ENCODE measurements around the gene NEAT1.
A peak's percentile ranks its signal among the peaks of the same experiment; 100 is the strongest.

NEAT1 gene

DNA sequence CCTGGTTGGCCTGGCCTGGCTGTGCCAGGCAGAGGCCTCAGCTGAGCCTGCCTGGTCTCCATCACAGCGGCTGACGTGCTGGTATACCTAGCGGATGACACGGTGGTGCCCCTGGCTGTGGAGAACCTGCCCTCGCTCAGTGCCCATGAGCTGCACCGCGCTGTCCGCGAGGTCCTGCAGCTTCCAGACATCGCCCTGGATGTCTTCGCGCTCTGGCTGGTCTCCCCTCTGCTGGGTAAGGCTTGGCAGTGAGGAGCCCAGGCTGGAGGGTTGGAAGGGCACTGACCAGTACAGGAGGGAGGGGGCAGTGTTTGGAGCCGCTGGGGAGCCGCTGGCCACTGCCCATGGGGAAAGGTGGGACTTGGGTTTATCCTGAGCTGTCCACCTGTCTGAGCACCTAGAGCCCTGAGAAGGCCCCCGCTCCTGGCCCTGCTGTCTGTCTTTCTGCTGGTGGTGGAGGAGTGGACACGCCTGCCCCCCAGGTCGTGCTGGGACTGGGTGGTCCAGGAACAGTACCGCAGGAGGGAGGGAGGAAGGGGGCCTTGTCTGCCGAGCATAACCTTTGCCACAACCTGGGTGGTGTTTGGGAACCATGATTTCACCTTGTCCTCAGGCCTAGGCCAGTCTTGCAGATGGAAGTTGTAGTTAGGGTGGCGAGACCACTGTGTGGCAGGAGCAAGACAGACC, 33.2 kb upstream of the NEAT1 start:
- no peak for DNase-seq (ENCODE audit: low read depth, low spot score)

DNA sequence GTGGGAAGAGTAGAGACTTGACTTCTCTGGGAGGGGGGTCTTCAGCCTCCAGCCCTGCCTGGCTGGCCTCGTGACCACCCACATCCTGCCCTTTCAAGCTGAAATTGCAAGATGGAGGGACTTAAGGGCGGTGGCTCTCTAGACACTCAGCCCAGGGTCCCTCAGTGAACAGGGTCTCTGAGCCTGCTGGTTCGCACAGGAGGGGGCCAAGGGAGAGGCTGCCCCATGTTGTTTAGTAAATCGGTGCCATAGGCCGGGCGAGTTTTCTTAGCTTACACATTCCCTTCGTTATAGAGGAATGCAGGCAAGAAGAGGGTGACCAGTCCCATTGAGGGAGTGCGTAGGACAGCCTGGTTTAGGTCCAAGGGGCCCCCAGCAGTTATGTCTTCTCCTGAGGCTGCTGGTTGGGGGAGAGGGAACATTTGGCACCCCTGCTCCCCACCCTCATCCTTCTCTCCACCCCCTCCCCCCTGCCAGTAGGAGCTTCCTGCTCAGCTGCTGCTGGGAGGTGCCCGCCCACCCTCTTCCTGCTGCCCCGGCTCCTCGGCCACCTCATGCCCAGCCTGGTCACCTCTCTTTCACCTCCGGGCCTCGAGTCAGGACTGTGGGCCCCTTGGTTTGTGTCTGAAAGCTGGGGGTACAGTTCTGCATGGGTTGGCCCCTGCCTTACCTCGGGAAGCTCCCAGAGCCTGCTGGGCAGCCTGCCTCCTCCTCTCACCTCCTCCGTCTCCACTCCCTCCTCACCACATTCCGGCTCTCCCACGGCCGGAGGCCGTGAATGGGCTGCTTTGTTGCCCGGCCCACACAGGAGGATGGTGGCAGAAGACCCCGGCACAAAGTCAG, 32.3 kb upstream of the NEAT1 start:
- peak; percentile 68 for DNase-seq (ENCODE audit: low read depth, low spot score)

DNA sequence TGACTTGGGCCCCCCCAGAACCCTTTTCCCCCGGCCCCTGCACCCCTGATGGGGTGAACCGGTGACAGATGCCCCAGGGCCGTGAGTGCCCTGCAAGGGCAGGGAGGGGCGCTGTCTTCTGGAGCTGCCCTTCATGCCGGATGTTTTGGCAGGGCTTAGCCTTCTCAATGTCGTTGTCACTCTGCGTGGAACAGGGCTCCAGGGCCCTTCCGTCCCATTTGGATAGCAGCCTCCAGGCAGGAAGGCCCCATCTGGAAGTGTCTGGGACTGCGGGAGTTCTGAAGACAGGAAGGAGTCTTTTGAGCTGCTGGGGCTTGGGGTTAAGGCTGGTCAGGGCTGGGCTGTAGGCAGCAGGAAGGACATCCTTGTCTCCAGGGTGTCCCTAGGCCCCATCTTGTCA, 31.6 kb upstream of the NEAT1 start:
- DNase-seq (ENCODE audit: low read depth, low spot score) = peak; percentile 47

DNA sequence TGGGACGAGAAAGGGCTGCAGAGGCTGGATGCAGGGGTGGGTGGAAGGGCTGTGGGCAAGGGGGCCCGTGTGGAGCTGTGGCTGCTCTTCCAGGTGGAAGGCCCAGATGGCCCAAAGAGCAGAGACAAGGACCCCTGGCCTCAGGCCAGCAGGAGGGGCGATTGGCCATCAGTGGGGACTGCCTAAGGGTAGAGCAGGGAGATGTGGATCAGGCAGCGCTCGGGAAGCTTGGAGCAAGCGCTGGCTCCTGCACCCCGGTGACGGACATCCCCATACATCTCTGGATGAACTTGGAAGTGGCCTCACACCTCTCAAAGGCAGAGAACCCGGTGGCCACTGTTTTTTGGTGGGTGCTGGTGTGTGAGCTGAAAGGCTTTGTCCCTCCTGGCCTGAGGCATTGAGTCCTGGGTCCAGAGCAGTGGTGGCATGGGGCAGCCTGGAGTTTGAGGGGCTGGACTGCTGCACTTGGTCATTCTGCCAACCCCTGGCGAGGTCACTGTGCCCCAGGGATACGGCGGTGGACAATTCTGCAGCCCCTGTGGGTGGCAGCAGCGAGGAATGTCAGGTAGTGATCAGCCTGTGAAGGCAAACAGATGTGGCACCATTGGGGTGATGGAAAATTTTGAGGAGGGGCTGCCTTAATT, 30.3 kb upstream of the NEAT1 start:
- no peak for DNase-seq (ENCODE audit: low read depth, low spot score)

DNA sequence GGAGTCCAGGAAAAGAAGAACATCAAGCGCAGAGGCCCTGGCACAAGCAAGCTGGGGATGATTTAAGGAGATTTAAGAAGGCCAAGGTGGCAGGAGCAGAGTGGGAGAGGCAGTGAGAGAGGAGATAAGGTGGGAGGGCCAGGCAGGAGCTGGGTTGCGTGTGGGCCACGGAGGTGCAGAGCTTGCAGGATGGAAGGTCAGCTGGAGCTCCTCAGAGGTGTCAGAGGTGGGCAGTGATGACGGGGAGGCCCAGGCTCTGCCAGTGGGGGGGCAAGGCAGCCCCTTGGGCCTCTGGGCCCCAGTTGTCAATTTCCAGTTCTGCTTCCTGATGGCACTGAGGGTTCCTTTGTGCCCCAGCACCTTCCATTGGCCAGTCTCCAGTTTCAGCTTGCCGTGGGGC, 29.7 kb upstream of the NEAT1 start:
- no peak for DNase-seq (ENCODE audit: low read depth, low spot score)

DNA sequence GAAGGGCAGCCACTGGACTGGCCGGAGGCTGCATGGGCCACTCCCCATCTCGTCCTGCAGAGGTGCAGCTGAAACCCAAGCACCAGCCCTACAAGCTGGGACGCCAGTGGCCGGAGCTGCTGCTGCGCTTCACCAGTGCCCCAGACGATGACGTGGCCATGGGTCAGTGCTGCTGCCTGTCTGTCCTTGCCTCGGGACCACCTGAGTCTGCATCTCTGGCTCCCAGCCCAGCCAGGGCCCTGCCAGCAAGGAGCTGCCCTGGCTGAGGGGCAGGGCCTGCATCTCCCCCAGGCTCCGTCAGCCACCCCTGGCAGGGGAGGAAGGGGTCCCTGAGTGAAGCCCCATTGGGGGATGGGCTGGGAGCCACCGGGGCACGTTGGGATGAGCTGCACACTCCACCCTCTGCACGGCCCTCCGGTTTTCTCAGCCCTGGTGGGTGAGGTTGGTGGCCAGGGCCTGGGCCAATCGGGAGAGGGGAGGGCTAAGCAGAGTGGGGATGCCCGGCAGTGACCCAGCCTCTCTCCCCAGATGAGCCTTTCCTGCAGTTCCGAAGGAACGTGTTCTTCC, 29.0 kb upstream of the NEAT1 start:
- DNase-seq (ENCODE audit: low read depth, low spot score) = no peak

DNA sequence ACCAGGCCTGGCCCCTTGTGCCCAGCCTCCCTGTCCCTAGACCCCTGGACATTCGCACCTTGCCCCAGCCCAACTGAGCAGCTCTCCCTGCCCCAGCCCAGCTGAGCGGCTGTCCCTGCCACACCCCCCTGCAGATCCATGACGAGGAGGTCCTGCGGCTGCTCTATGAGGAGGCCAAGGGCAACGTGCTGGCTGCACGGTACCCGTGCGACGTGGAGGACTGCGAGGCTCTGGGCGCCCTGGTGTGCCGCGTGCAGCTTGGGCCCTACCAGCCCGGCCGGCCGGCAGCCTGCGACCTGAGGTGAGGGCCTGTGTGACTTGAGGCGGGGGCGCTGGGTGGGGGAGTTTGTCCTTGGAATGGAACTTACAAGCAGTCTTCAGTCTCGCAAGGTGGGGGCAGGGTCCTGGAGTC, 28.5 kb upstream of the NEAT1 start:
- no peak for DNase-seq (ENCODE audit: low read depth, low spot score)

DNA sequence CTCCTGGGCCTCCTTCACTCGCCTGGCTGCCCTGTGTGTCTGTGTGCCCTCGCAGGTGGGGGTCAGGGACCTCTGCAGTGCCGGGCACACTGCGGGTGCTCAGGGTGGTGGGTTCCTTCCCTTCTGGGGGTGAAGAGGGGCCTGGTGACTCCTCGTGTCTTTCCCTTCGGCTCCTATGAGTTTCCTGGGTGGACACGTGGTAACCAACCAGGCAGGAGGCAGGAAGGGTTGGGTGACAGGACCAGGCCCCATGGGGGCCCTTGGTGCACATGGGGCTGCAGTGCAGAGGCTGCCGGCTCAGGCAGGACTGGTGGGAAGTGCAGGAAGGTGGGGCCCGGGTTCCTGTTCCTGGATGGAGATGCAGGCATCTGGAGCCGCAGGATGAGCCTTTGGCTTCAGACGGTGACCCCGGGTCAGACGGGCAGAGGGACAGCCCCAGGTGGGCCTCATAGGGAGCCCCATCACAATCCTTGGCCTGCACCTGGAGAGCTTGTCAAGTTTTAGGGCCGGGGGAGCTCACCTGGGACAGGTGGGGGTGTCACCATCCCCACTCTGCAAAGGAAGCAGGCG, 26.6 kb upstream of the NEAT1 start:
- DNase-seq (ENCODE audit: low read depth, low spot score) = no peak

DNA sequence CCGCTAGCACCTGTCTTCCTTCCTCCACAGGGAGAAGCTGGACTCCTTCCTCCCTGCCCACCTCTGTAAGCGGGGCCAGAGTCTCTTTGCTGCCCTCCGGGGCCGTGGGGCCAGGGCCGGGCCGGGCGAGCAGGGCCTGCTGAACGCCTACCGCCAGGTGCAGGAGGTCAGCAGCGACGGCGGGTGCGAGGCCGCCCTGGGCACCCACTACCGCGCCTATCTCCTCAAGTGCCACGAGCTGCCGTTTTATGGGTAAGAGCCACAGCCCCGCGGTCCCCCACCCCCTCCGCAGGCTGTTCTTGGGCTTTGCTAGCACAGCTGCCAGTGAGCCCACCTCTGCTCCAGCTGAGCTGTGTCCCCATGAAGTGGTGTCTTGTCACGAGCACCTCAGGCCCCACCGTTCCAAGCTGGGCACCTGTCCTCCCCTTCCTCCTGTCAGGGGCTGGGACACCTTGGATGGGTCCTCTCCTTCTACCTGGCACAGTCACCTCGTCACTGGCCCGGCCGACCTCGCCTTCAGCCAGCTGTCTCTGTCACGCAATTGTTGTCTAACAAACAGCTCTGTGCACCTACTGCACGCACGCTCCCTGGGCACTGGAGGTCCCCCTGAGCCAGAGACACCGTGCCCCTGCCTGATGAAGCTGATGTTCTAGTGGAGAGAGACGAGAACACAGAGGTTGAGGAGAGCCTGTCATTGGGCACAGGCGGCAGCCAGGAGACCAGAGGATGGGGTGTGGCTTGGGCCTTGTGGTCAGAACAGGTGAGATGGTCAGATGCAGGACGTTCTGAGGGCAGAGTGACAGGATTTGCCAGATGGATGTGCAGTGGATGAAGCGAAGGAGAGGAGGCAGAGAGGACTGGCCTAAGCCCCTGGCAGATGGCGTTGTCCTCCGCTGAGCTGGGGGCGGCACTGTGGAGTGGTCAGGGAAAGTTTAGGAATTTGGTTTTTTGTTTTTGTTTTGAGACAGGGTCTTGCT, 25.5 kb upstream of the NEAT1 start:
- no peak for DNase-seq (ENCODE audit: low read depth, low spot score)

DNA sequence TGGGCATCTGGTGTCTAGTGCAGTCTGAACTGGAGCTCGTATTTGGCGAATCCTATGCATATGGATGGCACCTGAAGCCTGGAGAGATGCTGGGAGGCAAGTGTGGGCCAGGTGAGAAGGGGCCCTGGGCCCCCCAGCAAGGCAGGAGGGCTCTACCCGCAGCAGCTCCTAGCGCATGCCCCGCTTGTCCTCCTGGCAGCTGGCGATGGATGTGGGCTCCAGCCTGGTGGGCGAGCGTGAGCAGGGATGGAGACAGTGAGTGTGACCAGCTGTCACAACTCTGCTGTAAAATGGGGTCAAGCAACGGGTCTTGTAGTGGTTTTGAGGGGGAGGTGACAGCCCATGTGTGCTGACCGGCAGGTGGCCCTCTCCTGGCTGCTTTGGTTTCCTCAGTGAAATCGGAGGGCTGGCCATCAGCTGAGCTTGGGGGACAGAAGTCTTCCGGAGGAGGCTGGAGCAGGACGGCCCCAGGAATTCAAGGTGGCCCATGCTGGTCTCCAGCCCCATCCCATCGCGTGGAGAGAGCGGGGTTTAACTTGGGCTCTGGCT, 24.2 kb upstream of the NEAT1 start:
- no peak for DNase-seq (ENCODE audit: low read depth, low spot score)

DNA sequence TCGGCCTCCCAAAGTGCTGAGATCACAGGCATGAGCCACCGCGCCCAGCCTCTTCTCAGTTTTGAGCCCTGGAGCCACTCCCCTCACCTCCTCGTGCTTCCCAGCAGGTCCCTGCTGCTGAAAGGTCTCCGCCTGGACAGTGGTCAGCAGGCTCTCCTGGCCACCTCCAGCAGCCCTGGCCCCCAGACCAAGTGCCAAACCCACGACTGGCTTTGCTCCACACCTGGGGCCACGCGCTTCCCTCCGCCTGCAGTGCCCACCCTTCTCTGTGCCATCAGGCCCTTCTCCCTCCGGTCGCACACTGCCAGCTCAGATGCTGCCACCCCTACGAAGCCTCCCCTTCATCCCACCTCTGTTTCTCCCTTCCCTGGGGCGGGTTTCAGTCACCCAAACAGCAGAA, 23.3 kb upstream of the NEAT1 start:
- no peak for DNase-seq (ENCODE audit: low read depth, low spot score)

DNA sequence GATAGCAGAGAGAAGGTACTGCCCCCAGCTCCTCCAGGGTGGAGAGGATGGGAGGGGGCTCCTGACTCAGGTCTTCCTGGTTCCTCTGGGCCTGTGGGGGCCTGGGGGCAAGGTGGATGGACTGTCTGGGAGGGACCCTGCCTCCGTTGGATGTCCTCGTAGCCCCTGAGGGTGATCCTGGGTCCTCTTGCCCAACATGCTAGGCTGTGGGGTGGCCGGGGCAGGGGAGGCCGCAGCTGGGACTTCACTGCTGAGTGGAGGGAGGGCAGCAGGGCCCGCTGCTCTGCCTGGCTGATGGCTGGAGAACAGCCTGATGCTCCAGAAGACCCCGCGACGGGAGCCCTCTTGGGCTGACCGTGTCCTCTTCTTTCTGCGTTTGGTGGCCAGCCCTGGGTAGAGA, 22.8 kb upstream of the NEAT1 start:
- DNase-seq (ENCODE audit: low read depth, low spot score) = no peak

DNA sequence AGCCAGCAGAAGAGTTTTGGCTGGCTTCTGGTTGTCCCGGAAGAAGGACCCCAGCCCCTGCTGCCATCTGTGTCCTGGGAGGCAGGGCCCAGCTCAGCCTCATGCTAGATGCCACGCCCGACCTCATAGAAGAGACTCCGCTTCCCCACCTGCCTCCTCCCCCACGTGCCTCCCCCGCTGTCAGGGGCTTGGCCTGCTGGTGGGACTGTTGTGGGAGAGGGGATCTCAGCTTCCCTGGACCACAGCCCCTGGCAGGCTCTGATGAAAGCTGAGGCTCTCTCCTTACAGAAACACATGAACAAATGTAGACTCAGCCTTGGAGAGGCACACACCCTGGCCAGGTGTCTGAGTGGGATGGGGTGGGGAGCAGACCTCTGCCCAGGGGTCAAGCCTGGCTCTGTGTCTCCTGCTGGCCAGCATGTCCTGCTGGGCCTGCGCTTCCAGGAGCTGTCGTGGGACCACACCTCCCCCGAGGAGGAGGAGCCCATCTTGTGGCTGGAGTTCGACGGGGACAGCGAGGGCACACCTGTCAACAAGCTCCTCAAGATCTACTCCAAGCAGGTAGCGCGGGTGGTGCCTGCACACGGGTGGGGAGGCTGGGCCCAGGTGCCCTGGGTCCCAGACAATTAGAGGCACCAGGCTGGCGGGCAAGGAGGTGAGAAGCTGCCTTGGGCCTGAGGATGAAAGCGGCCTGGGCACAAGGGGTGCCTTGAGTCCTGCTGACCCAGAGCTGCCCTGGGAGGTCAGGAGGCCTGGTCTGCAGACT, 22.1 kb upstream of the NEAT1 start:
- no peak for DNase-seq (ENCODE audit: low read depth, low spot score)

DNA sequence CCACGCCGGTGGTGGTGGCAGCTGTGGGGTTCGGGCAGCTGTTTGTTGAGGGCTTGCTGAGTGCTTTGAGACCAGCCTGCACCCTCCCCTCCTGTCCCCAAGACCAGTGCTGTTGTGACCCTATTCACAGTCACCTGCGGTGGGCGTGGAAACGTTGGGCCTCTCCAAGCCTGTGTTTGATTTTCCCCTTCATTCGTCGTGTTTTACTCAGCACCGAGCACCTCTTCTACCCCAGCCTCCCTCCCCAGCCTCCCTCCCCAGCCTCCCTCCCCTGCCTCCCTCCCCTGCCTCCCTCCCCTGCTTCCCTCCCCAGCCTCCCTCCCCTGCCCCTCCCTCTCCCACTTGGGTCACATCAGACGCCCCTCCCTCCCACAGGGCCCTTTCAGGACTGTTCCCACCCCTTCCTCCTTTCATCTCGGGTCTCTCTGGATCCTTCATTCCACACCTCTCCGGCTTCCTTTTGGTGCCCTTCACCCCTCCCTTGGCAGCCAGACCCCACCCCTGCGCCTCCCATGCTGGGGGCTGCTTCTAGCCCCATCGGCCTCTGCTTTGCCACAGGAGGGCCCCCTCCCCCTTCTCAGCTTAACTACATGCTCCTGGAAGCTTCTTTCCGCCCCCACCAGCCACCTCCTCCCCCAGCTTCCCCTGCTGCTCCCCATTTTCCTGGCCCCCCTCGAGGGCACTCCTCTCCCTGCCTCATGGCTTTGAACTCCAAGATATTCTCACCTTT, 21.4 kb upstream of the NEAT1 start:
- DNase-seq (ENCODE audit: low read depth, low spot score) = no peak

DNA sequence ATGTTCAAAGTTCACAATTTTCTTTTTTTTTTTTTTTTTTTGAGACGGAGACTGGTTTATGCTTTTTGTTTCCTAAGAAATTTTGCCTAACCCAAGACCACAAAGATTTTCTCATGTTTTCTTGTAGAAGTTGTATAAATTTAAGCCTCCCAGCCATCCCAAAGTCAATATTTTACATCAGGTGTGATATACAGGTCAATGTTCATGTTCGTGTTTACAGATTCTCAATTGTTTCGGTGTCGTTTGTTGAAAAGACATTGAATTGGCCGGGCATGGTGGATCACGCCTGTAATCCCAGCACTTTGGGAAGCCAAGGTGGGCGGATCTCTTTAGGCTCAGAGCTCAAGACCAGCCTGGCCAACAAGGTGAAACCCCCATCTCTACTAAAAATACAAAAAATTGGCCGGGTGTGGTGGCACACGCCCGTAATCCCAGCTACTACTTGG, 20.8 kb upstream of the NEAT1 start:
- DNase-seq (ENCODE audit: low read depth, low spot score) = no peak

DNA sequence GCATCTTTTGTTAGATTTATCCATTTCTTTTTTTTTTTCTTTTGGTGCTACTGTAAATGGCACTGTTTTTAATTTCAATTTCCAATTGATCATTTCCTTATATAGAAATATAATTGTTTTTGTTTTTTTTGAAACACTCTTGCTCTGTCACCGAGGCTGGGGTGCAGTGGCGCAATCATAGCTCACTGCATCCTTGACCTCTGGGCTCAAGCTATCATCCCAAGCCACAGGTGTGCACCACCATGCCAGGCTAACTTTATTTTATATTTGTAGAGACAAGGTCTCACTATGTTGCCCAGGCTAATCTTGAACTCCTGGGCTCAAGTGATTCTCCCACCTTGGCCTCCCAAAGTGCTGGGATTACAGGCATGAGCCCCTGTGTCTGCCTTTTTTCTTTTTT, 19.8 kb upstream of the NEAT1 start:
- no peak for DNase-seq (ENCODE audit: low read depth, low spot score)

DNA sequence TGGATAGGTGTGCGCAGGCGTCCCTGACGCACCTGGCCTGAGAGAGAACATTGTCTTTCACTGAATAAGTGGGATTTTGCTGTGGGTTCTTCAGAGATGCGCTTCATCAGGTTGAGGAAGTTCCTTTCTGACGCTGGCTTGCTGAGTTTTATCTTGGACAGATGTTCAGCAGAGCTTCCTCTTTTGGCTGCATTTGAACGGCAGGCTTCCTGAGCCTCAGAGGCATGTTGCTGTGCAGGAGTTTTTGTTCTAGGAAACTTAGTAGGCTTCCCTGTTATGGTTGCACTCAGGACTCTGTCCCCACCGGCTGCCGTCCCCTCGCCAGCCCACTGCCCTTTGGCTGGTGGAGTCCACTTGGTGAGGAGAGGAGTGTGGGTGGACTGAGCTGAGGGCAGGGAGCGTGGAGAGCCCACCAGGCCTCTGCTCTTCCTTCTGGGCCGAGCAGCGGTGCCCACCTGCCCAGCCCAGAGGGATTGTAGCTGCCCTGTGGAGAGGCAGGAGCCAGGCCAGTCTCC, 18.9 kb upstream of the NEAT1 start:
- no peak for DNase-seq (ENCODE audit: low read depth, low spot score)

DNA sequence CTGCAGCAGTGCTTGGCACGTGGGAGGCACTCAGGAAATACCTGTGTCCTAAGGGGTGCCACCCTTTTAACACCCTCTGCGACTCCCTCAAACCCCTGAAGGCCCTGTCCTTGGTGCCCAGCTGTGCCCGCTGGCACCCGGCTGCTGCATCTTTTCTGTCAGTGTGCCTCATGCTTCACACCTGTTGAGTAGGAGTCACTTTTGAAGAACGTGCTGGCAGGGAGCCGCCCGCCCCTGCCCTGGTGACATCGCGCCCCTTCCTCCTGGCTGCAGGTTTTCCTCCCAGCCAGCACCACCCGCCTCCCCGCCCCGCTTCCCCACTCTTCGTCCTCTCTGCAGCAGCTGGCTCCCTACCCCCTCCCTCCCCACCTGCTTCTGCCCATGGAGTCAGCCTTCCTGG, 18.4 kb upstream of the NEAT1 start:
- no peak for DNase-seq (ENCODE audit: low read depth, low spot score)
